Endothelial cell of umbilical vein (primary cell): Measurements from ENCODE around the gene BSG. TPM values are rescaled to one million over a fixed set of nuclear protein-coding genes. Genes with fewer than 3 reads are reported as not detected.

Experiments
- BruUV-seq: library from RNA; stranded (reverse); fragments of 400-500 nt; replicated peaks from 2 replicates; lab custom pipeline; 2021; lab: Mats Ljungman, UMichigan
- CTCF ChIA-PET: fragments of 300-600, 350-600 bp; sonication (Branson Sonifier 250); formaldehyde crosslinking; loops from one replicate; lab custom pipeline; 2021; ENCODE audit warnings: antibody characterized with exemption, inconsistent platforms; lab: Charles Lee
- POLR2A ChIA-PET: fragments of 300-600, 350-600 bp; sonication (Branson Sonifier 250); formaldehyde crosslinking; loops from one replicate; lab custom pipeline; 2021; ENCODE audit warnings: antibody characterized with exemption, inconsistent platforms; lab: Charles Lee
- DNase-seq: peaks from one replicate; pipeline ENCODE4 v3.0.0-alpha.2; 2011; ENCODE audit warnings: low read depth, low spot score
- FAIRE-seq: peaks from 2 replicates; lab custom pipeline; 2011; peaks lifted over from hg19 to GRCh38; lab: Jason Lieb, UNC
- H2AFZ ChIP-seq: 2 replicates; pipeline ENCODE4 v1.6.0; 2012; ENCODE audit warnings: low read depth, low read length, control low read depth, inconsistent platforms
- H3K27ac ChIP-seq: 2 replicates; pipeline ENCODE4 v1.5.1; 2011; ENCODE audit warnings: low read depth, mild to moderate bottlenecking, control low read depth, low read length, moderate library complexity; ENCODE audit not compliant: insufficient read depth
- H3K27me3 ChIP-seq, 2 experiments: 2 replicates each; pipeline versions ENCODE4 v1.6.0 to v1.6.1; 2011; ENCODE audit warnings: low read length in 2 of 2, mixed read lengths in 1 of 2; ENCODE audit not compliant: control insufficient read depth in 2 of 2, insufficient read depth in 2 of 2
- H3K36me3 ChIP-seq, 2 experiments: 2 replicates in 1 of 2; 3 replicates in 1 of 2; pipeline ENCODE4 v1.5.1; 2011; ENCODE audit warnings: low read length in 2 of 2, mild to moderate bottlenecking in 1 of 2, moderate library complexity in 1 of 2; ENCODE audit not compliant: control insufficient read depth in 2 of 2, insufficient read depth in 2 of 2; ENCODE audit errors: extremely low read depth in 1 of 2
- H3K4me1 ChIP-seq: 3 replicates; pipeline ENCODE4 v1.5.1; 2011; ENCODE audit warnings: mild to moderate bottlenecking, low read length; ENCODE audit not compliant: control insufficient read depth, insufficient read depth; ENCODE audit errors: extremely low read depth
- H3K4me2 ChIP-seq: 2 replicates; pipeline ENCODE4 v1.6.1; 2011; ENCODE audit warnings: low read length, control low read depth, mixed read lengths; ENCODE audit not compliant: insufficient read depth
- H3K4me3 ChIP-seq, 3 experiments: fragments of 200-600 bp in 1 of 3; sonication (generic), shearing (Covaris generic) in 1 of 3; replicated peaks in 1 of 3; 2 replicates each; pipeline ENCODE4 v1.5.1; 2011 to 2016; ENCODE audit warnings: control low read depth in 3 of 3, low read length in 3 of 3, mild to moderate bottlenecking in 2 of 3, inconsistent platforms in 1 of 3, low read depth in 1 of 3, moderate library complexity in 1 of 3; ENCODE audit not compliant: insufficient read depth in 1 of 3
- H3K79me2 ChIP-seq: 2 replicates; pipeline ENCODE4 v1.6.0; 2012; ENCODE audit warnings: low read length, inconsistent platforms; ENCODE audit not compliant: control insufficient read depth, insufficient read depth
- H3K9ac ChIP-seq: replicated peaks from 2 replicates; pipeline ENCODE3; 2011; ENCODE audit warnings: low read length, control low read depth; ENCODE audit not compliant: insufficient read depth; ENCODE audit errors: extremely low read depth
- H3K9me1 ChIP-seq: replicated peaks from 3 replicates; pipeline ENCODE4 v1.6.0; 2011; ENCODE audit warnings: mild to moderate bottlenecking, low read length; ENCODE audit not compliant: control insufficient read depth, insufficient read depth; ENCODE audit errors: extremely low read depth
- H3K9me3 ChIP-seq: replicated peaks from 2 replicates; pipeline ENCODE4 v1.5.1; 2012; ENCODE audit warnings: low read length, inconsistent platforms; ENCODE audit not compliant: control insufficient read depth, insufficient read depth
- H4K20me1 ChIP-seq: replicated peaks from 2 replicates; pipeline ENCODE3; 2011; ENCODE audit warnings: mild to moderate bottlenecking, low read length; ENCODE audit not compliant: control insufficient read depth, insufficient read depth; ENCODE audit errors: extremely low read depth
- CTCF ChIP-seq, 2 donors: IDR thresholded peaks; 1 replicate in 1 of 2; 2 replicates in 1 of 2; pipeline ENCODE4 v1.5.1; 2011; ENCODE audit warnings: low read length in 2 of 2, mild to moderate bottlenecking in 2 of 2, moderate library complexity in 2 of 2, control low read depth in 1 of 2, inconsistent platforms in 1 of 2, low read depth in 1 of 2; ENCODE audit not compliant: insufficient read depth in 1 of 2; ENCODE audit errors: extremely low read depth in 1 of 2
- FOS ChIP-seq: IDR thresholded peaks from 2 replicates; pipeline ENCODE4 v1.6.1; 2011; ENCODE audit warnings: mild to moderate bottlenecking, low read length, moderate library complexity, borderline replicate concordance; ENCODE audit not compliant: insufficient read depth
- JUN ChIP-seq: IDR thresholded peaks from 2 replicates; pipeline ENCODE4 v1.6.1; 2011; ENCODE audit warnings: borderline replicate concordance, low read depth; ENCODE audit not compliant: insufficient read length, insufficient read depth
- POLR2AphosphoS5 ChIP-seq: IDR thresholded peaks from 2 replicates; pipeline ENCODE4 v1.6.1; 2012; ENCODE audit warnings: low read depth, mild to moderate bottlenecking, control low read depth, low read length, moderate library complexity; ENCODE audit not compliant: insufficient read depth
- dilution Hi-C: fragments of 300-500 bp; cut with MboI; formaldehyde crosslinking; loops from one replicate; pipeline ENCODE4 v1.15.0; 2019; ENCODE audit warnings: low sequenced_read_pairs; ENCODE audit not compliant: extremely low pct_ligation_motif_present
- intact Hi-C: fragments of 100-400 bp; cut with micrococcal nuclease; formaldehyde crosslinking; loops from one replicate; pipeline ENCODE4 v1.10.0; 2022
- polyA plus RNA-seq, 4 experiments: library from polyadenylated mRNA; depleted of rRNA in 3 of 4; stranded (reverse) in 3 of 4; unstranded in 1 of 4; fragments of >200 nt; gene quantifications; 2 replicates each; pipeline versions ENCODE4 v1.2.1 to v1.2.3, GENCODE V29; 2011 to 2012; ENCODE audit warnings: missing spikeins in 1 of 4
- total RNA-seq: library from RNA; stranded (reverse); gene quantifications from 2 replicates; pipeline ENCODE4 v1.2.3, GENCODE V29; 2021

The BSG gene
- total and polyA plus RNA-seq, 2 donors (not counting 3 experiments of a cell fraction or from before 2014, with no cell fraction given) = 485 to 661 TPM

GRCh38 chr19:575527-576506, 3.4 kb downstream of the BSG start:
- Histone ChIP-seq H3K79me2 (peaks cover 75% of the 10 kb centered on the region), H3K4me2 (peak overlapping the region; percentile 2), H3K4me1 (peaks cover 28% of the 10 kb centered on the region), H3K27ac (no peak overlapping the region), H3K9me1 (no peaks in the 10 kb centered on the region), H3K4me3 (no peak overlapping the region), H4K20me1 (peaks cover 2% of the 10 kb centered on the region), H3K9me3 (no peaks in the 10 kb centered on the region), H3K36me3 (peaks cover 5 to 17% of the 10 kb centered on the region in 2 experiments), H3K27me3 (no peaks in the 10 kb centered on the region), H2AFZ (no peak overlapping the region), H3K9ac (no peak overlapping the region)
- POLR2A ChIA-PET = interaction anchor here (1.0 kb wide), 1 partner anchor 9 kb away, joined by 4 read pairs; no protein-coding TSS in a partner anchor
- CTCF ChIA-PET = interaction anchor here (0.5 to 2.6 kb wide), 9 partner anchors 8 to 158 kb away, joined by 3 to 21 read pairs (median 4); partner anchors contain the start of gene RNF126
- TF ChIP-seq CTCF (IDR thresholded peaks at IDR 0.05; ENCODE audit: extremely low read depth in 1 of 2, insufficient read depth in 1 of 2, low read depth in 1 of 2, low read length in 2 of 2) = no peak
- TF ChIP-seq JUN = peak; percentile 26
- TF ChIP-seq POLR2AphosphoS5 = peak; percentile 42
- TF ChIP-seq FOS = peak; percentile 56
- FAIRE-seq (peak; percentile 93), DNase-seq (peak; percentile 50)
- BruUV-seq = no TSS peak
- dilution Hi-C loops (no loop called here), intact Hi-C loops (no loop called here)
